GM18909 (cell line): ENCODE measurements around the gene IZUMO1.
"Not testable (repeated sequence)": the region's sequence is repeated elsewhere in the genome, so short reads cannot be mapped to it uniquely, and the experiment has no call there.

Source experiments
- ATAC-seq: cut with Tn5 transposase; IDR thresholded peaks from one replicate; pipeline ENCODE4 v1.9.1; 2021; ENCODE audit warnings: mild to moderate bottlenecking; ENCODE audit not compliant: unreplicated experiment, poor library complexity

IZUMO1 gene

DNA sequence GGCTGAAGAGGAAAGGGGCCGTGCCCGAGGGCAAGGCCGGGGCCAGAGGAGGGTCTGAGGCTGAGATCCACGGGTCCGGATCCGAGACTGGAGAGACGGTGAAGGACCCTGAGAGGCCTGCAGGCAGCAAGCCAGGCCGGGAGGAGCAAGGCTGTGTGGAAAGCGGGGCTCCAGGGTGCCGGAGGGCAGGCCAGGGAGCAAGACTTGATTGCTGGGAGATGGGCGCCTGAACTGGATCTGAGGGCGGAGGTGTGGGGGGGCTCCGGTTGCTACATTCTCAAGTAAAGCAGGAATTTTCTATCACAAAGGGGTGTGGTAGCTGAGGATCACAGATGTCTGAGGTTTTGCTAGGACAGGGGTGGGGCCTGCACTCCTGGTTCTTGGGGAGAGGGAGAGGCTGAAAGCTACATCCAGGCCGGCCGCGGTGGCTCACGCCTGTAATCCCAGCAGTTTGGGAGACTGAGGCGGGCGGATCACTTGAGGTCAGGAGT is 31.0 kb downstream of the IZUMO1 start:
- ATAC-seq = no peak

DNA sequence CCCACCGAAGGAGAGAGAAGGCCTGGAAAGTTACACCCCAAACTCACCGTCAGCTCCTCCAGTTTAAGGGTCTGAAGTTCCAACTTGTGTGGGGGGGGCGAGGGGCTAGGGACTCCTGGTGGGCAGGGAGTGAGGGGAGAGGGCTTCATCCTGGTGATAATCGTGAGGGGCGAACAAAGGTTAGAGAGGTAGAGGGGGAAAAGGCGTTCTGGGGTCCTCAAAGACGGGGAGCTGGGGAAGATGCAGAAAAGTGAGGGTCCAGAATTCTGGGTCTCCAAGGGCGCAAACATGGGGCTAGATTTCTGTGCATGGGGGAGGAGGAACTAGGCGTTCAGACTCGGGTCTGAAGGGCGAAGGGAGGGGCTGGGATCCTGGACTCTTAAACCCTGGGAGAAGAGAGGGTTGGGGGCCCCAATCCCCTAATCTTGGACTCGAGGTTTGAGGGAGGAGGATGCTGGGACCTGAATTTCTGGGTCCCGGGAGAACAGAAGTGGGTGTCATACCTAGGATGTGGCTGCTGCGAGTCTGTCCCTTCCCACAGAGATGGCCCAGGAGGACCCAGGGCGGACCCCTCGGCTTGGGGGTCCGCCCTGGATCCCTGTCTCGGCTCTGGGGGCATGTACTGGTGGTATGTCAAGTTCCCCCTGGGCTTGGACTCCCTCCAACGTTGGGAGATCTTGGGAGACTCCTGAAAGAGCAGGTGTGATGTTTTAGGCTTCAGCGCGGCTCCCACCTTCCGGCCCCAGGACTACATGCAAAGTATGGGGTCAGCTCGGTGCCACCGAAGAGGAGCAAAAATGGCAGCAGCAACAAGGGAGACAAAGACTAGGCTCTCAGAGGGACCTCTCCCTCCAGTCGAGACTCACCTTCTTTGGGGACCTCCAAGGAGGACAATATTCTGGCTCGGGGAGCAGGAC is 31.7 kb downstream of the IZUMO1 start:
- ATAC-seq = no peak

DNA sequence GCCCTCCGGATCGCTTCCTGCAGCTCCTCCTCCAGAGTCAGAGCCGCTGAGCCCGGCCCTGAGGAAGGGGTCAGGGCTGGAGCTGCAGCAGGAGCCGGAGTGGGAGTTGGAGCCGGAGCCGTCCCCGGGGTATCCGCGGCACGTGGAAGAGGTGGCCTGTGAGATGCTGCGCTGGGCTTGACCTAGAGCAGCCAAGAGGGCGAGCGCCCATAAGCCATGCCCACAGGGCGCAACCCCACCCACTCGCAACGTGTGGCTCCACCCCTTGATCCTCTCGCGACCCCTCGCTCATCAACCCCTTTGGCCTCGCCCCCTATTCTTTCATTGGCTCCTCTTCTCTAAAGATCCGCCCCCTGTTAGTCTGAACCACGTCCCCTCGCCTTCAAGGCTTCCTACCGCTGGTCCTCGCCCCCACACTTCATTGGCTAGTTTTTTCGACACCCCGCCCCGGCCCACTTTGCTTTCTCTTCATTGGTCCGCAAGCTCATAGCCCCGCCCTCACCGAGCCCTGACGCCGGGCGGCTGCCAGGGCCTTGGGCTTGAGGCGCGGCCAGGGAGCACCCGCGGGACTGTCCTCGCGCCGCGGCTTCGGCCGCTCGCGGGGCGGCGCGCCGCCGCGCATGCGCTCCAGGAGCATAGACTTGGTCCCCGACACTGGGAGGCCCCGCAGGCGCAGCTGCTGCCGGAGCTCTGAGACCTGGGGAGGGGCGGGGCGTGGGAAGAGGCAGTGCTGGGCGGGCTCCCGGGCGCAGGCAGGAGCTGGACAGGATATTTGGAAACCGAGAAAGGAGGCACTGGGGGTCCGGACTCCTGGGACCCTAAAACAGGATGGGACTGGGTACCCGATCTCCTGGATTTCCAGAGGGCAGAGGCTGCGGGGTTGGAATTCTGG is 32.6 kb downstream of the IZUMO1 start:
- peak; percentile 94 for ATAC-seq

DNA sequence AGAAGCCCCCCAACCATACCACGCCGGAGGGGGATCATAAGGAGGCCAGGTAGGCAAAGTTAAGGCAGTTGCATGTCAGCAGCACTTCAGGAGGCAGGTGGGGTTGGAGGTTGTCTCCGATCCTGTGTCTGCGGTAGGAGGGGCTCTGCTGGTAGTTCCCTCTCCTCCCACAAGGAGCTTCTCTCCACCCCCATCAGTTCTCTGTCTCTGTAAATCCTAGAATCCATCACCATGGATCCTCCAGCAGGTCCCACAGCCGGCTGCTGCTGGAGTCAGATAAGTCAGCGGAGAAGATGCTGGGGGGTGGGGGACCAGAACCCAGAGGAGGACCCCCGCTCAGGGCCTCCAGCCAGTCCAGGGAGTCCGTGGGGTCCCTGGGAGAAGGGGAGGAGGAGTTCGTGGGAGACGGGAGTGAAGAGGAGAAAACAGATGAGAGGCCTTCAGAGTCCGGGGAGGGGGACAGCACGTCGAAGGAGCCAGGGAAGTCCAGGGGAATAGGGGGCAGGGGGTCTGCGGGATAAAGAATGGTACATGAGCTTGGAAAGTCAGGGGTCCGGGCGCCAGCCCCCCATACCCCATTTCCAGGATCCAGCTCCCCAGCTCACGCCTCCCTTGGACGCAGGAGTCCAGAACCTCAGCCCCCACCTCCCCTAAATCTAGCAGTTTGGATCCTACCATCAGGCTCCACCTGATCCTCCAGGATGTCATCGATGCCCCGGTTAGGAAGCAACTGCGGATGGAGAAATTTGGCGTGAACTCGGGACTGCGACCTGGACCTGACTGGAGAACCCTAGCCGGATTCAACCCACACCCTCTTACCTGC is 33.5 kb downstream of the IZUMO1 start:
- no peak for ATAC-seq

DNA sequence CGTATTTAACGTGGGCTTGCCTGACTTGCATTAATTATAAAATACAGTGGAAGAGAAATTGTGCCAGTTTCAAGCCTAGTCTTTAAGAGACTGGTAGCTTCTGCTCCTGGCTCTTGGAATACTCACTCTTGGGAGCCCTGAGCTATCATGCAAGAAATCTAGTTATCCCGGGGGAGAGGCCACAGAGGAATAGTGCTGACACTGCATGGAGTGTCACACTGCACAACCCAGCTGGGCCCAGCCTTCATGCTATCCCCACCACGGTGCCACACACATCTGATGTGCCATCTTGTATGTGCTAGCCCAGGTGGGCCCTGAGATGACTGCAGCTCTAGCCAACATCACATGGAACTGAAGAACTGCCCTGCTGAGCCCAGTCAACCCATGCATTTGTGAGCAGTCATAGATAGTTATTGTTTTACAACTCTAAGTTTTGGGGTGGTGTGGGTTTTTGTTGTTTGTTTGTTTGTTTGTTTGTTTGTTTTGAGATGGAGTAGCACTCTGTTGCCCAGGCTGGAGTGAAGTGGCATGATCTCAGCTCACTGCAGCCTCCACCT is 35.5 kb downstream of the IZUMO1 start:
- ATAC-seq = no peak

DNA sequence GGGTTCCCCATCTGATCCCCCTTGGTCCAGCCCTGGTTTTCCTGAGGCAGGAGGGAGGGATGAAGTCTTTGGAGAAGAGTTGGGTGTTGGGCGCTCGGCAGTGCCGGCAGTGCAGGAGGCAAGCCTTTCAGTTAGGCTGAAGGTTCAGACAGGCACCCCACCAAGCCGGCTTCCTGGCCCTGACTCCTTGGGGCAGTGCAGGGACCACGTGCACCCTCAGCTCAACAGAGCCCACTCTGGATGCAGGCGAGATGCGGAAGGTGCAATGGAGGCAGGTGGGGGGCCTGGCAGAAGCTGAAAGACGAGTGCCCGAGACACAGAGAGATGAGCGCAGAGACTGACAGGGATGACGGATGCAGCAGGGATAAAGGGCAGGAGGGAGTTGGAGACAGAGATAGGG is 38.2 kb downstream of the IZUMO1 start:
- ATAC-seq = no peak

DNA sequence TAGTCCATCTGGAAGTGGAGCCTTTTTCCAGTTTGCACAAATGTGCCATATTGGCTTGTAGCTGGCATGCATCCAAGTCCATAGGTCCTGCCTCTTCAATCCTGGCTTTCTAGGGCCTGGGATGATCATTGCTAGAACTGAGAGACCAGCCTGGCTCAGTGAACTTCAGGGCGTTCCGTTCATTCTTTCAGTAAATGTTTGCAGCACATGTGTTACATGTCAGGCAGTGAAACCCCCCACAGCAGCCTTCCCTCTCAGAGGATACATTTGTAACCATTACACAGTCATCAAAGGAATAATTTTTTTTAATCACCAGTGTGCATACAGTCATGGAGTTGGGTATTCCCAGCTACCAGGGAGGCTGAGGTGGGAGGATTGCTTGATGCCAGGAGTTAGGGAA is 41.3 kb downstream of the IZUMO1 start:
- ATAC-seq = no peak

GRCh38 chr19:48703316-48703715 is 43.4 kb downstream of the IZUMO1 start:
- no peak for ATAC-seq

GRCh38 chr19:48702701-48703100 is 44.0 kb downstream of the IZUMO1 start:
- ATAC-seq = no peak

DNA sequence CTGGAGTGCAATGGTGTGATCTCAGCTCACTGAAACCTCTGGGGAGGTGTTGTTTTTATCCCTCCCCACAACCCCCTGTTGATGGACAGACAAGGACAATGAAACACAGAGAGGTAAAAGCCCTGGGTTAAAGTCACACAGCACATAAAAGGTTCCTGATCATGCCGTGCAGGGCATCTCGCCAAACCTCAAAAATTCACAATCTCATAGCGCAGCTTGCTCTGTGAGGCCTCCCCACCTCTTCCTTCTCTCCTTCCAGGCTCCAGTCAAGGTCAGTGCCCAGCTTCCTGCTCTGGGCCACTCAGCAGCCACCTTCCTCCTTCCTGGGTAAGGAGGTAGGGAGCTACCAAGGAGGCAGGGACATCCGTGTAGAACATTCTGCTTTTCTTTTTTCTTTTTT is 48.7 kb downstream of the IZUMO1 start:
- no peak for ATAC-seq

DNA sequence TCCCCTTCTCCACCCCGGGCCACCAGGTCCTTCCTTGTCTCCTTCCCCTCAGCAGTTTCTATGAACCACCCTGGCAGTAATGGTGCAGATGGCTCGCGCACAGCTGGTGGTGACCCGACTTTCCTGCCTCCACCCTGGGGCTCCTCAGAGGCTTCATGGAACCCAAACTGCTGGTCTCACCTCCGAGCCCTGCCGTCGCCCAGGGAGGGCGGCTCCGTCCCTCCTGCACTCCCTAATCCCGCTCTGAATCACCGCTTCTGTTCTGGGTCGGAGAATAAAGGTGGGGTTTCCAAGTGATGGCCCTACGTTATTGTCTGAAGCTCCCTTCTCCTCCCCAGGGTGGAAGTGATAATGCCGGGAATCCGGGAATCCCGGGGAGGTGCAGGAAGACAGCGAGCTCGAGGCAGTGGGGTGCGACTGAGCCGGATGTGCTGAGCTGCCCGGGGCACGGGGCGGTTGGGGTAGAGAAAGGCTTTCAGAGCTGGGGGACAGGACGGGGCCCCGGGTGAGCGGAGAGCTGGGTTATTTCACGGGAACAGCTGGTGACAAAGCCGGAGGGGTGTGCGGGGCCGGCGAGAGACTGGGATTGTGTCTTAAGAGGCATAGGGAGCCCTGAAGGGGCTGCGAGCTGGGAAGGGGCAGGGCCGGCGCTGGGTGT is 50.2 kb downstream of the IZUMO1 start:
- ATAC-seq = no peak

- no peak for ATAC-seq
These were observed 50.9 kb downstream of the IZUMO1 start, which contains the start of gene FUT2 for GRCh38 chr19:48695743-48696352. TSS of gene FUT2 (plus strand) at chr19:48695971. CDS start at chr19:48702957, 6,986 bp downstream.

DNA sequence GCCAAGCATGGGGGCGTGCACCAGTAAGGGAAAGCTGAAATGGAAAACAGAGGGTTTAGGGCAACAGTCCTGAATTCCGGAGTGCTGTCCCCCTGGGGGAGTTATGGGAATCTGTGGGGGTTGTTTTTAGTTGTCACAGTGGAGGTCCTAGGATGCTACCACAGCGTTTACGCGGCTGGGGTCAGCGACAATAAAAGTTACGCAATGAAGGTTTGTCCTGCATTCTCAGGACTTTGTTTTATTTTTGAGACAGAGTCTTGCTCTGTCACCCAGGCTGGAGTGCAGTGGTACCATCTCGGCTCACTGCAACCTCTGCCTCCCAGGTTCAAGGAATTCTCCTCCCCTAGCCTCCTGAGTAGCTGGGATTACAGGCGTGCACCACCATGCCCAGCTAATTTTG is 53.1 kb downstream of the IZUMO1 start:
- not testable (repeated sequence) for ATAC-seq
